WTC11 (cell line): ENCODE data around the gene TUBGCP3. TPM values are rescaled to one million over a fixed set of nuclear protein-coding genes. Genes with fewer than 3 reads are reported as not detected.

Source experiments
- ATAC-seq: fragments of 200-7000 bp; cut with Tn5 transposase; 2 replicates; pipeline ENCODE4 v1.10.0; 2021; ENCODE audit warnings: mild to moderate bottlenecking, moderate library complexity
- CTCF ChIA-PET: fragments of 300-600 bp; sonication (Branson Sonifier 250); formaldehyde crosslinking; loops from one replicate; lab custom pipeline; 2021; ENCODE audit warnings: antibody characterized with exemption; lab: Charles Lee
- POLR2A ChIA-PET: fragments of 350-600 bp; sonication (Branson Sonifier 250); formaldehyde crosslinking; loops from one replicate; lab custom pipeline; 2021; ENCODE audit warnings: antibody characterized with exemption; lab: Charles Lee
- DNase-seq: peaks from one replicate; pipeline ENCODE4 v3.0.0; 2021; ENCODE audit warnings: low spot score
- H3K27ac Mint-ChIP-seq: 2 replicates; pipeline ENCODE4 v1.8.0; 2021; ENCODE audit warnings: mixed read lengths
- H3K27me3 Mint-ChIP-seq: 2 replicates; pipeline ENCODE4 v1.8.0; 2021; ENCODE audit warnings: low read depth, mild to moderate bottlenecking, moderate library complexity, mixed read lengths
- H3K36me3 Mint-ChIP-seq: 2 replicates; pipeline ENCODE4 v1.8.0; 2021; ENCODE audit warnings: mixed read lengths
- H3K4me1 Mint-ChIP-seq: 2 replicates; pipeline ENCODE4 v1.8.0; 2022; ENCODE audit warnings: mixed read lengths
- H3K4me3 Mint-ChIP-seq: 2 replicates; pipeline ENCODE4 v1.8.0; 2021; ENCODE audit warnings: mild to moderate bottlenecking, moderate library complexity, mixed read lengths
- H3K9me3 Mint-ChIP-seq: 2 replicates; pipeline ENCODE4 v1.8.0; 2021; ENCODE audit warnings: mixed read lengths
- ATF2 ChIP-seq: sonication (generic); formaldehyde crosslinking; IDR thresholded peaks from 2 replicates; pipeline ENCODE4 v1.8.1; 2022; ENCODE audit warnings: low read depth, missing genetic modification reagents, borderline replicate concordance
- CREB1 ChIP-seq: sonication (generic); formaldehyde crosslinking; IDR thresholded peaks from 2 replicates; pipeline ENCODE4 v1.8.0; 2023; ENCODE audit warnings: mild to moderate bottlenecking, missing genetic modification reagents
- EMX1 ChIP-seq: fragments of 250-450 bp; sonication (Bioruptor Pico); IDR thresholded peaks from 2 replicates; pipeline ENCODE4 v1.8.0; 2021; ENCODE audit warnings: mild to moderate bottlenecking
- FOXJ3 ChIP-seq: sonication (generic); formaldehyde crosslinking; IDR thresholded peaks from 2 replicates; pipeline ENCODE4 v1.9.0; 2021; ENCODE audit warnings: missing genetic modification reagents, mild to moderate bottlenecking, borderline replicate concordance
- IRF2 ChIP-seq: sonication (generic); formaldehyde crosslinking; IDR thresholded peaks from 2 replicates; pipeline ENCODE4 v1.8.0; 2022; ENCODE audit warnings: low read depth, missing genetic modification reagents, borderline replicate concordance
- JAZF1 ChIP-seq: fragments of 250-450 bp; sonication (Bioruptor Pico); IDR thresholded peaks from 2 replicates; pipeline ENCODE4 v1.9.0; 2021; ENCODE audit warnings: moderate library complexity, mild to moderate bottlenecking, inconsistent platforms
- KAT7 ChIP-seq: sonication (generic); formaldehyde crosslinking; IDR thresholded peaks from 2 replicates; pipeline ENCODE4 v1.8.1; 2023; ENCODE audit warnings: missing genetic modification reagents, mild to moderate bottlenecking, borderline replicate concordance
- PRRX2 ChIP-seq: fragments of 250-450 bp; sonication (Bioruptor Pico); IDR thresholded peaks from 2 replicates; pipeline ENCODE4 v1.8.0; 2021; ENCODE audit warnings: mild to moderate bottlenecking
- STAT6 ChIP-seq: sonication (generic); formaldehyde crosslinking; conservative IDR thresholded peaks from 2 replicates; pipeline ENCODE4 v1.8.1; 2023; ENCODE audit warnings: mild to moderate bottlenecking, low read depth, missing genetic modification reagents, moderate library complexity
- ZBTB43 ChIP-seq: sonication (generic); formaldehyde crosslinking; IDR thresholded peaks from 2 replicates; pipeline ENCODE4 v1.8.1; 2023; ENCODE audit warnings: mild to moderate bottlenecking, missing genetic modification reagents
- ZNF219 ChIP-seq: sonication (generic); formaldehyde crosslinking; IDR thresholded peaks from 2 replicates; pipeline ENCODE4 v1.8.0; 2023; ENCODE audit warnings: missing genetic modification reagents, mild to moderate bottlenecking, borderline replicate concordance
- ZNF263 ChIP-seq: sonication (generic); formaldehyde crosslinking; IDR thresholded peaks from 2 replicates; pipeline ENCODE4 v1.8.1; 2022; ENCODE audit warnings: low read depth, mild to moderate bottlenecking, moderate library complexity, missing genetic modification reagents
- total RNA-seq: library from RNA; stranded (reverse); gene quantifications from 3 replicates; pipeline ENCODE4 v1.2.3, GENCODE V29; 2021
- TF ChIP-seq, protein P1 (sequence below): sonication (generic); formaldehyde crosslinking; IDR thresholded peaks from 2 replicates; pipeline ENCODE4 v1.8.0; 2022; ENCODE audit warnings: missing genetic modification reagents
- TF ChIP-seq, protein P2 (sequence below): fragments of 200-600 bp; IDR thresholded peaks from 2 replicates; pipeline ENCODE4 v1.8.0; 2022; ENCODE audit warnings: antibody characterized with exemption
- TF ChIP-seq, protein P3 (sequence below): sonication (generic); formaldehyde crosslinking; IDR thresholded peaks from 2 replicates; pipeline ENCODE4 v1.8.1; 2022; ENCODE audit warnings: mild to moderate bottlenecking, moderate library complexity, missing genetic modification reagents

Gene TUBGCP3
- total RNA-seq, 1 experiment from 2014 or later: 29.9 TPM

GRCh38 chr13:112446867-112447266 is 141.1 kb downstream of the TUBGCP3 start (continued):
- TF ChIP-seq STAT6 (CRISPR knock-in tag) (no peak), PRRX2 (CRISPR knock-in tag) (no peak)

- Mint-ChIP-seq H3K36me3 (no peaks in the 10 kb centered on the region), H3K9me3 (no peaks in the 10 kb centered on the region), H3K4me1 (peaks cover 10% of the 10 kb centered on the region), H3K27me3 (peaks cover 12% of the 10 kb centered on the region), H3K4me3 (no peak overlapping the region), H3K27ac (no peak overlapping the region)
- ATAC-seq (no peak), DNase-seq (no peak)
- TF ChIP-seq EMX1 (CRISPR knock-in tag): no peak
- no peak for TF ChIP-seq ATF2 (CRISPR knock-in tag)
- TF ChIP-seq ZNF219: no peak
- TF ChIP-seq, protein P1, sequence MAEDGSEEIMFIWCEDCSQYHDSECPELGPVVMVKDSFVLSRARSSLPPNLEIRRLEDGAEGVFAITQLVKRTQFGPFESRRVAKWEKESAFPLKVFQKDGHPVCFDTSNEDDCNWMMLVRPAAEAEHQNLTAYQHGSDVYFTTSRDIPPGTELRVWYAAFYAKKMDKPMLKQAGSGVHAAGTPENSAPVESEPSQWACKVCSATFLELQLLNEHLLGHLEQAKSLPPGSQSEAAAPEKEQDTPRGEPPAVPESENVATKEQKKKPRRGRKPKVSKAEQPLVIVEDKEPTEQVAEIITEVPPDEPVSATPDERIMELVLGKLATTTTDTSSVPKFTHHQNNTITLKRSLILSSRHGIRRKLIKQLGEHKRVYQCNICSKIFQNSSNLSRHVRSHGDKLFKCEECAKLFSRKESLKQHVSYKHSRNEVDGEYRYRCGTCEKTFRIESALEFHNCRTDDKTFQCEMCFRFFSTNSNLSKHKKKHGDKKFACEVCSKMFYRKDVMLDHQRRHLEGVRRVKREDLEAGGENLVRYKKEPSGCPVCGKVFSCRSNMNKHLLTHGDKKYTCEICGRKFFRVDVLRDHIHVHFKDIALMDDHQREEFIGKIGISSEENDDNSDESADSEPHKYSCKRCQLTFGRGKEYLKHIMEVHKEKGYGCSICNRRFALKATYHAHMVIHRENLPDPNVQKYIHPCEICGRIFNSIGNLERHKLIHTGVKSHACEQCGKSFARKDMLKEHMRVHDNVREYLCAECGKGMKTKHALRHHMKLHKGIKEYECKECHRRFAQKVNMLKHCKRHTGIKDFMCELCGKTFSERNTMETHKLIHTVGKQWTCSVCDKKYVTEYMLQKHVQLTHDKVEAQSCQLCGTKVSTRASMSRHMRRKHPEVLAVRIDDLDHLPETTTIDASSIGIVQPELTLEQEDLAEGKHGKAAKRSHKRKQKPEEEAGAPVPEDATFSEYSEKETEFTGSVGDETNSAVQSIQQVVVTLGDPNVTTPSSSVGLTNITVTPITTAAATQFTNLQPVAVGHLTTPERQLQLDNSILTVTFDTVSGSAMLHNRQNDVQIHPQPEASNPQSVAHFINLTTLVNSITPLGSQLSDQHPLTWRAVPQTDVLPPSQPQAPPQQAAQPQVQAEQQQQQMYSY (CRISPR knock-in tag): no peak
- no peak for TF ChIP-seq IRF2 (CRISPR knock-in tag)
- TF ChIP-seq, protein P2, sequence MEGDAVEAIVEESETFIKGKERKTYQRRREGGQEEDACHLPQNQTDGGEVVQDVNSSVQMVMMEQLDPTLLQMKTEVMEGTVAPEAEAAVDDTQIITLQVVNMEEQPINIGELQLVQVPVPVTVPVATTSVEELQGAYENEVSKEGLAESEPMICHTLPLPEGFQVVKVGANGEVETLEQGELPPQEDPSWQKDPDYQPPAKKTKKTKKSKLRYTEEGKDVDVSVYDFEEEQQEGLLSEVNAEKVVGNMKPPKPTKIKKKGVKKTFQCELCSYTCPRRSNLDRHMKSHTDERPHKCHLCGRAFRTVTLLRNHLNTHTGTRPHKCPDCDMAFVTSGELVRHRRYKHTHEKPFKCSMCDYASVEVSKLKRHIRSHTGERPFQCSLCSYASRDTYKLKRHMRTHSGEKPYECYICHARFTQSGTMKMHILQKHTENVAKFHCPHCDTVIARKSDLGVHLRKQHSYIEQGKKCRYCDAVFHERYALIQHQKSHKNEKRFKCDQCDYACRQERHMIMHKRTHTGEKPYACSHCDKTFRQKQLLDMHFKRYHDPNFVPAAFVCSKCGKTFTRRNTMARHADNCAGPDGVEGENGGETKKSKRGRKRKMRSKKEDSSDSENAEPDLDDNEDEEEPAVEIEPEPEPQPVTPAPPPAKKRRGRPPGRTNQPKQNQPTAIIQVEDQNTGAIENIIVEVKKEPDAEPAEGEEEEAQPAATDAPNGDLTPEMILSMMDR: no peak
- TF ChIP-seq CREB1 (CRISPR knock-in tag): no peak
- TF ChIP-seq, protein P3, sequence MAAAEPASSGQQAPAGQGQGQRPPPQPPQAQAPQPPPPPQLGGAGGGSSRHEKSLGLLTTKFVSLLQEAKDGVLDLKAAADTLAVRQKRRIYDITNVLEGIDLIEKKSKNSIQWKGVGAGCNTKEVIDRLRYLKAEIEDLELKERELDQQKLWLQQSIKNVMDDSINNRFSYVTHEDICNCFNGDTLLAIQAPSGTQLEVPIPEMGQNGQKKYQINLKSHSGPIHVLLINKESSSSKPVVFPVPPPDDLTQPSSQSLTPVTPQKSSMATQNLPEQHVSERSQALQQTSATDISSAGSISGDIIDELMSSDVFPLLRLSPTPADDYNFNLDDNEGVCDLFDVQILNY (CRISPR knock-in tag): no peak
- no peak for TF ChIP-seq FOXJ3 (CRISPR knock-in tag)
- no peak for TF ChIP-seq ZNF263 (CRISPR knock-in tag)
- no peak for TF ChIP-seq ZBTB43 (CRISPR knock-in tag)
- TF ChIP-seq KAT7: no peak
- no peak for TF ChIP-seq JAZF1
- ChIA-PET POLR2A (no interaction called here), CTCF (interaction anchor here (1.1 kb wide), 1 partner anchor 972 kb away, joined by 5 read pairs; no protein-coding TSS in a partner anchor)
Observed at GRCh38 chr13:112446347-112446861, 141.5 kb downstream of the TUBGCP3 start.
